Measurements from ENCODE around the gene LTBR. TPM values are rescaled to one million over a fixed set of nuclear protein-coding genes. Genes with fewer than 3 reads are reported as not detected.

Gene LTBR
- total RNA-seq, 1 donor from 2014 or later: 2.1 TPM

GRCh38 chr12:6377667-6377994 lies 6.3 kb upstream of the LTBR start:
- intact Hi-C loops (cut with micrococcal nuclease): no loop called here
- Mint-ChIP-seq H3K36me3 (ENCODE audit: low read depth) (no peaks in the 10 kb centered on the region), H3K27ac (no peak overlapping the region), H3K4me1 (peaks cover 23% of the 10 kb centered on the region), H3K9me3 (no peaks in the 10 kb centered on the region), H3K4me3 (no peak overlapping the region), H3K27me3 (peaks cover 23% of the 10 kb centered on the region)
- no peak for DNase-seq

GRCh38 chr12:6378709-6379472 lies 5.1 kb upstream of the LTBR start:
- H3K4me1 Mint-ChIP-seq: peaks cover 19% of the 10 kb centered on the region
- H3K9me3 Mint-ChIP-seq: no peaks in the 10 kb centered on the region
- H3K27ac Mint-ChIP-seq: no peak overlapping the region
- intact Hi-C loops (cut with micrococcal nuclease): no loop called here
- no peaks in the 10 kb centered on the region for H3K36me3 Mint-ChIP-seq (ENCODE audit: low read depth)
- H3K27me3 Mint-ChIP-seq: peaks cover 28% of the 10 kb centered on the region
- no peak overlapping the region for H3K4me3 Mint-ChIP-seq
- DNase-seq: no peak

- intact Hi-C loops (cut with micrococcal nuclease): no loop called here
- no peak for DNase-seq
- peaks cover 37% of the 10 kb centered on the region for H3K27me3 Mint-ChIP-seq
These were observed 3.5 kb upstream of the LTBR start for GRCh38 chr12:6380141-6381121.

GRCh38 chr12:6382371-6382770 lies 1.6 kb upstream of the LTBR start:
- Mint-ChIP-seq H3K36me3 (ENCODE audit: low read depth) (no peaks in the 10 kb centered on the region), H3K27ac (no peak overlapping the region), H3K4me3 (no peak overlapping the region), H3K4me1 (peaks cover 6% of the 10 kb centered on the region), H3K27me3 (peaks cover 45% of the 10 kb centered on the region), H3K9me3 (no peaks in the 10 kb centered on the region)
- intact Hi-C loops (cut with micrococcal nuclease): no loop called here
- no peak for DNase-seq

More at GRCh38 chr12:6380141-6381121, 3.5 kb upstream of the LTBR start:
- Mint-ChIP-seq H3K9me3 (no peaks in the 10 kb centered on the region), H3K27ac (no peak overlapping the region), H3K4me1 (peaks cover 21% of the 10 kb centered on the region), H3K4me3 (no peak overlapping the region), H3K36me3 (ENCODE audit: low read depth) (no peaks in the 10 kb centered on the region)

GRCh38 chr12:6382982-6383381 lies 980 bp upstream of the LTBR start:
- Mint-ChIP-seq H3K27me3 (peaks cover 51% of the 10 kb centered on the region), H3K9me3 (no peaks in the 10 kb centered on the region)

GRCh38 chr12:6384499-6385436 lies 806 bp downstream of the LTBR start:
- H3K4me3 Mint-ChIP-seq: no peak overlapping the region
- peaks cover 3% of the 10 kb centered on the region for H3K4me1 Mint-ChIP-seq
- H3K9me3 Mint-ChIP-seq: no peaks in the 10 kb centered on the region
- intact Hi-C loops (cut with micrococcal nuclease): no loop called here
- H3K27ac Mint-ChIP-seq: no peak overlapping the region
- H3K36me3 Mint-ChIP-seq (ENCODE audit: low read depth): no peaks in the 10 kb centered on the region
- H3K27me3 Mint-ChIP-seq: peaks cover 48% of the 10 kb centered on the region
- DNase-seq: no peak

More at GRCh38 chr12:6382982-6383381, 980 bp upstream of the LTBR start:
- Mint-ChIP-seq H3K4me3 (no peak overlapping the region), H3K27ac (no peak overlapping the region), H3K36me3 (ENCODE audit: low read depth) (no peaks in the 10 kb centered on the region), H3K4me1 (peaks cover 3% of the 10 kb centered on the region)
- intact Hi-C loops (cut with micrococcal nuclease): no loop called here
- no peak for DNase-seq

- Mint-ChIP-seq H3K4me3 (no peak overlapping the region), H3K27me3 (peaks cover 44% of the 10 kb centered on the region), H3K9me3 (no peaks in the 10 kb centered on the region), H3K4me1 (peaks cover 3% of the 10 kb centered on the region), H3K36me3 (ENCODE audit: low read depth) (no peaks in the 10 kb centered on the region), H3K27ac (no peak overlapping the region)
- DNase-seq: no peak
- intact Hi-C loops (cut with micrococcal nuclease): no loop called here
These were observed 2.1 kb downstream of the LTBR start for GRCh38 chr12:6386038-6386437.

GRCh38 chr12:6386491-6386890 lies 2.5 kb downstream of the LTBR start:
- no peak for DNase-seq
- Mint-ChIP-seq H3K4me3 (no peak overlapping the region), H3K9me3 (no peaks in the 10 kb centered on the region), H3K36me3 (ENCODE audit: low read depth) (no peaks in the 10 kb centered on the region), H3K4me1 (peaks cover 3% of the 10 kb centered on the region), H3K27ac (no peak overlapping the region), H3K27me3 (peaks cover 39% of the 10 kb centered on the region)
- intact Hi-C loops (cut with micrococcal nuclease): no loop called here

- Mint-ChIP-seq H3K4me1 (peaks cover 3% of the 10 kb centered on the region), H3K36me3 (ENCODE audit: low read depth) (no peaks in the 10 kb centered on the region), H3K27ac (no peak overlapping the region), H3K4me3 (no peak overlapping the region), H3K27me3 (peaks cover 31% of the 10 kb centered on the region), H3K9me3 (no peaks in the 10 kb centered on the region)
- no peak for DNase-seq
- intact Hi-C loops (cut with micrococcal nuclease): no loop called here
These were observed 3.6 kb downstream of the LTBR start for GRCh38 chr12:6387541-6387940.

GRCh38 chr12:6390084-6390799 lies 6.3 kb downstream of the LTBR start:
- H3K4me1 Mint-ChIP-seq: no peaks in the 10 kb centered on the region
- intact Hi-C loops (cut with micrococcal nuclease): no loop called here
- DNase-seq: no peak
- no peak overlapping the region for H3K27ac Mint-ChIP-seq
- H3K9me3 Mint-ChIP-seq: no peaks in the 10 kb centered on the region
- no peaks in the 10 kb centered on the region for H3K36me3 Mint-ChIP-seq (ENCODE audit: low read depth)
- H3K4me3 Mint-ChIP-seq: no peak overlapping the region
- H3K27me3 Mint-ChIP-seq: peaks cover 20% of the 10 kb centered on the region

GRCh38 chr12:6391013-6391412 lies 7.1 kb downstream of the LTBR start:
- Mint-ChIP-seq H3K4me1 (no peaks in the 10 kb centered on the region), H3K27me3 (peaks cover 22% of the 10 kb centered on the region), H3K9me3 (no peaks in the 10 kb centered on the region), H3K36me3 (ENCODE audit: low read depth) (no peaks in the 10 kb centered on the region), H3K4me3 (no peak overlapping the region), H3K27ac (no peak overlapping the region)
- intact Hi-C loops (cut with micrococcal nuclease): no loop called here
- no peak for DNase-seq

- Mint-ChIP-seq H3K27ac (no peak overlapping the region), H3K4me1 (no peaks in the 10 kb centered on the region), H3K36me3 (ENCODE audit: low read depth) (no peaks in the 10 kb centered on the region), H3K9me3 (no peaks in the 10 kb centered on the region), H3K27me3 (peaks cover 13% of the 10 kb centered on the region), H3K4me3 (no peak overlapping the region)
- DNase-seq: no peak
- intact Hi-C loops (cut with micrococcal nuclease): no loop called here
These were observed 8.5 kb downstream of the LTBR start for GRCh38 chr12:6392504-6392903.

GRCh38 chr12:6393109-6393508 lies 9.1 kb downstream of the LTBR start:
- no peak for DNase-seq
- Mint-ChIP-seq H3K27ac (no peak overlapping the region), H3K9me3 (no peaks in the 10 kb centered on the region), H3K36me3 (ENCODE audit: low read depth) (no peaks in the 10 kb centered on the region), H3K27me3 (peaks cover 8% of the 10 kb centered on the region), H3K4me3 (no peak overlapping the region), H3K4me1 (no peaks in the 10 kb centered on the region)
- intact Hi-C loops (cut with micrococcal nuclease): no loop called here

Data from activated CD4-positive, alpha-beta T cell treated with anti-CD3 and anti-CD28 coated beads, Interleukin-2, amount 10 ng/mL, durations not matched to agents 24 days and 14 days (primary cell).